Activated naive CD4-positive, alpha-beta T cell treated with anti-CD3 and anti-CD28 coated beads, Interleukin-2, amount 10 ng/mL, durations not matched to agents 7 days and 5 days (primary cell): Measurements from ENCODE around the gene CLTC.
"Not testable (repeated sequence)": the region's sequence is repeated elsewhere in the genome, so short reads cannot be mapped to it uniquely, and the experiment has no call there.

ENCODE experiments used
- CTCF ChIA-PET: fragments of 350-600 bp; sonication (Branson Sonifier 250); formaldehyde crosslinking; loops from one replicate; lab custom pipeline; 2021; ENCODE audit warnings: antibody characterized with exemption; lab: Charles Lee
- DNase-seq: peaks from one replicate; pipeline ENCODE4 v3.0.0-alpha.2; 2020
- H3K27ac Mint-ChIP-seq: one replicate; pipeline ENCODE4 v1.8.0; 2021; ENCODE audit warnings: mild to moderate bottlenecking, moderate library complexity, mixed read lengths
- H3K27me3 Mint-ChIP-seq: one replicate; pipeline ENCODE4 v1.8.0; 2021; ENCODE audit warnings: mild to moderate bottlenecking, mixed read lengths
- H3K36me3 Mint-ChIP-seq: one replicate; pipeline ENCODE4 v1.8.0; 2021; ENCODE audit warnings: mixed read lengths
- H3K4me1 Mint-ChIP-seq: one replicate; pipeline ENCODE4 v1.8.0; 2021; ENCODE audit warnings: mixed read lengths
- H3K4me3 Mint-ChIP-seq: one replicate; pipeline ENCODE4 v1.8.0; 2021; ENCODE audit warnings: mild to moderate bottlenecking, moderate library complexity, mixed read lengths
- H3K9me3 Mint-ChIP-seq: one replicate; pipeline ENCODE4 v1.8.0; 2021; ENCODE audit warnings: mixed read lengths

The CLTC gene

DNA sequence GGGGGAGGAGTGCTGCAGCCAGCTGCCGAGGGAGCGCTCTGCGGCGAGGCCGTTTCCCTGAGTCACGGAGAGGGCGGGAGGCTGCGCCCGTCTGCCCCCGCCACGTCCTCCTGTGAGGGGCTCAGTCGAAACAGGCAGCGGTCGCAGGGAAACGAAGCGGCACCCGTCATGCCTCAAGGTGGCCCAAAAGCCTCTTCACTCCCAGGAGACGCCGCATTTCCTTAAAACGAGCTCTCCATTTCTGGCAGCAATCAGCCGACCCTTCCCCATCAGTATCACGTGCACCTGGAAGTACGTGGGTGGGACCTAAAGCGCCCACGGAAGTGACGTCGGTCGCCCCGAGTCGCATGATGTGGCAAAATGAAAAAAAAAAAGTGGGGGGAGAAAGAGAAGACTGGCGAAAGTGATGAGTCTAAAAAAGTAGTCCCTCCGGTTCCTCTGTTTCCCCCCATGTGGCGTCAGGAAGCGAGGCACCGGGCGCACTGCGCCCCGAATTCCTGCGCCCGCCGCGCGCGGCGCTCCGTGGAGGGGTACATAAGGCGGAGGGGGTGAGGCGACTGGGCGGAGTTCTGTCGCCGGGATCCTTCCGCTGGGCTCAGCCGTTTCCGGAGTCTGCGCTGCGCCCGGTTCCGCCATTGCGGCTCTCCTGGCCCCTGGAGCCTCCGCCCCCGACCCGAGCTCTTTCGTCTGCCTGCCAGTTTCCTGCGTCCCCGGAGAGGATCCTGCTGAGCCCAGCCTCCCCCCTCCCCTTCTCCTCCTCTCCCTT lies at the start of gene CLTC:
Gene CLTC, plus strand, starts transcription at position 598 of the 766 bp plus-strand sequence. CDS start 237 bp downstream, outside the sequence.
- peak; percentile 93 for DNase-seq

DNA sequence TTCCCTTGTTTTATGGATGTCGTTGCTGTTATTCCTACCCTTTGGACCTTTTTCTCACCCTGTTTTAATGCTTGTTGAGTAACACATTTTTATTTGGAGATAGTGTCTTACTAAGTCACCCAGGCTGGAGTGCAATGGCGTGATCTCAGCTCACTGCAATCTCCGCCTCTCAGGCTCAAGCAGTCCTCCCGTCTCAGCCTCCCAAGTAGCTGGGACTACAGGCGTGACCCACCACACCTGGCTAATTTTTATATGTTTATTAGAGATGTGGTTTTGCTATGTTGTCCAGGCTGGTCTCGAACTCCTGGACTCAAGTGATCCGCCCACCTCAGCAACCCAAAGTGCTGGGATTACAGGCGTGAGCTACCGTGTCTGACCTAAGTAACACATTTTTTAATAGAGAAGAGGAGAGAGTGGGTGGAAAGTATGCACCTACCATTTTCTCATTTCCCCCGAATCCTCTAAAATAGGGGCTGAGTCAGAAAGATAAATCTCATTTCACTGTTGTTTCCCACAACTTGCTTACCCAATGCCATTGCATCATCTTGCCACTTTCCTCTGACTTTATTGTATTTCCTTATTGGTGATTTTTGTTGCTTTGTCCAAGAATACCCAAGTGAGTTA lies 47.3 kb upstream of the CLTC start:
- H3K27ac Mint-ChIP-seq, result no peak overlapping the region
- no peaks in the 10 kb centered on the region for H3K9me3 Mint-ChIP-seq
- H3K4me1 Mint-ChIP-seq, result peaks cover 4% of the 10 kb centered on the region
- peaks cover 14% of the 10 kb centered on the region for H3K36me3 Mint-ChIP-seq
- DNase-seq, result no peak
- no peak overlapping the region for H3K4me3 Mint-ChIP-seq
- no peaks in the 10 kb centered on the region for H3K27me3 Mint-ChIP-seq
- CTCF ChIA-PET, result interaction anchor here (0.6 kb wide), 1 partner anchor 88 kb away, joined by 3 read pairs; no protein-coding TSS in a partner anchor

More for the DNA sequence above, at the start of gene CLTC:
- Mint-ChIP-seq H3K9me3 (no peaks in the 10 kb centered on the region), H3K4me3 (peak within 1 kb of the TSS; percentile 83), H3K4me1 (peaks cover 55% of the 10 kb centered on the region), H3K27ac (peak within 1 kb of the TSS; percentile 95), H3K27me3 (peaks cover 7% of the 10 kb centered on the region), H3K36me3 (peaks cover 15% of the 10 kb centered on the region)
- CTCF ChIA-PET, result interaction anchor here (1.0 to 1.4 kb wide), 4 partner anchors 12 to 54 kb away, joined by 3 to 4 read pairs (median 4); partner anchors contain the start of gene DHX40

DNA sequence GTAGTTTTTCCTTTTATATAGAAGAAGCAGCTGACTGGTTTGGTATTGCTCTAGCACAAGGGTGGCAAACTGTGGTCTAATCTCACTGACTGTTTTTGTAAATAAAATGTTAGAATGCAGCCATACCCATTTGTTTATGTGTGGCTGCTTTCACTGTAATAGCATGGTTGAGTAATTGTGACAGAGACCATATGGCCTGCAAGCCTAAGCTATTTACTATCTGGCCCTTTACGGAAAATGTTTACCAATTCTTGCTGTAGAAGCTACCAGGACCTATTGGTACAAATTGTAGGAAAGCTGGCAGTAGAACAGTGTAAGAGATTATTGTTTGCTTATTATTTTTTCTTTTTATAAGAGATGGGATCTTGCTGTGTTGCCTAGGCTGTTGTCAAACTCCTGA lies 35.5 kb upstream of the CLTC start:
- DNase-seq, H3K27ac Mint-ChIP-seq, H3K36me3 Mint-ChIP-seq, H3K4me3 Mint-ChIP-seq, H3K27me3 Mint-ChIP-seq, CTCF ChIA-PET, H3K9me3 Mint-ChIP-seq, H3K4me1 Mint-ChIP-seq: not testable (repeated sequence)

DNA sequence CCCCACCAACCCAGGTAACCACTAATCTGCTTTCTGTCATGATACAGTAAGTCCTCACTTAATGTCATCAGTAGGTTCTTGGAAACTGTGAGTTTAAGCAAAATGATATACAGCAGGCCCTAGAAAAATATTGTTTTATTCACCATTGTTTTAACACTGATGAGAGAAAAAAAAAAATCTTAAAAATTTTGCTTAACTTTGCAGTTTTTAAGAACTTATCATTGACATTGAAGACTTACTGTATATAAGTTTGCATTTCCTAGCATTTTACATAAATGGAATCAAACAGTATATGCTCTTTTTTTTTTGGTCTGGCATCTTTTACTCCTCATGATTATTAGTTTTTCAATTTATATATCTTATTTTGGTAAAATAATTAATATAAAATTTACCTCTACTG lies 19.5 kb upstream of the CLTC start:
- Mint-ChIP-seq H3K27ac (no peak overlapping the region), H3K4me1 (peaks cover 3% of the 10 kb centered on the region), H3K4me3 (no peak overlapping the region), H3K27me3 (no peaks in the 10 kb centered on the region), H3K9me3 (no peaks in the 10 kb centered on the region), H3K36me3 (peaks cover 32% of the 10 kb centered on the region)
- CTCF ChIA-PET, result no interaction called here
- no peak for DNase-seq

DNA sequence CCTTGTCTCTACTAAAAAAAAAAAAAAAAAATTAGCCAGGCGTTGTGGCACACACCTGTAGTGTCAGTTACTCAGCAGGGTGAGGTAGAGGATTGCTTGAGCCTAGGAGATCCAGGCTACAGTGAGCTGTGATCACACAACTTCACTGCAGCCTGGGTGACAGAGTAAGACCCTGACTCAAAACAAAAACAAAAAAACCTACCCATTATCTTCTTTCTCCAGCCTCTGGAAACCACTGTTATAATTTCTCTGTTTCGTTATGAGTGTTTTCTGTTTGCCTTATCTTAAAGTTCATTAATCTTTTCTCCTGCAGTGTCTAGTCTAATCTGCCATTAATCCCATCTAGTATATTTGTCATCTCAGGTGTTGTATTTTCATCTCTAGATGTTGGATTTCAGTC lies 18.6 kb upstream of the CLTC start:
- Mint-ChIP-seq H3K36me3 (peaks cover 35% of the 10 kb centered on the region), H3K4me3 (no peak overlapping the region), H3K27me3 (no peaks in the 10 kb centered on the region), H3K9me3 (no peaks in the 10 kb centered on the region), H3K27ac (no peak overlapping the region), H3K4me1 (peaks cover 3% of the 10 kb centered on the region)
- no peak for DNase-seq
- CTCF ChIA-PET, result no interaction called here

DNA sequence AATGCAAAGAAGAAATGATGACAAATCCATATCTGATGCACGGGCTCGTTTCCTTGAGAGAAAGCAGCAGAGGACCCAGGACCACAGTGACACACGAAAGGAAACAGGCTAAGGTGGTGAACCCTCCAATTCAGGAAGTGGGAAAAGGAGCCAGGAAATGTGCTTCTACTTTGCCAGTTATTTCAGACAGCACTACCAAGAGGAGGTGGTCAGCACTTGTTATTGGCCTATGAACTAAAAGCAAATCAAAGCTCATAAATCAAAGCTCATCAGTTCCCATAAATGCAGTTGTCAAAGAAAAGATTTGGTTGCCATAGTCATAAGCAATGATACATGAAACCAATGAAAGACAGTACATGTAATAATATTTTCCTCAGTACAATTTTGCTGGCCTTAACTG lies 12.6 kb upstream of the CLTC start:
- Mint-ChIP-seq H3K4me1 (peaks cover 4% of the 10 kb centered on the region), H3K36me3 (peaks cover 33% of the 10 kb centered on the region), H3K9me3 (no peaks in the 10 kb centered on the region)

DNA sequence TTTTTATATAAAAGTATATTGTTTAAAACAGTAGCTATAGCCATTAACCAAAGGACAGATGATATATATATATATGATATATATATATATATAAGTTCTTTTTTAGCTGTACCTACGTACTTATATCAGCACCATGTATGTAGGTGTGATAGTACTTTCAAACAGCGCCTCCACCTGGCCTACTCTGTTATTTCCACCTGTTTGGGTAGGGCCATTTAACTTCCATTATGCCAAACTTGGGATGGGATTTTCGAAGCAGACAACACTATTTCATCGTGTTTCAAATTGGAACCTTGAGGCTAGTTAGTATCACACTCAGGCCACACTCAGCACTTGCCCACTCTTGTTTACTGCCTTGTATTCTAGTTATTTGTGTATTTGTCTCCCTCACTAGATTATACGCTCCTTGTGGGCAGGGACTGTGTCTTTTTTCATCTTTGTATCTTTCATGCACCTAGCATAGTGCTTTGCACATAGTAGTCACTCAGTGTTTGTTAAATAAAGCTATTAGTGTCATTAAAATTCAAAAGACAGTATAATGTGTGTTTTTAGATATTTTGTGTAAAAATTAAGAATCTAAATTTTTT lies 11.8 kb upstream of the CLTC start:
- peak; percentile 55 for DNase-seq
- H3K4me1 Mint-ChIP-seq, result peaks cover 4% of the 10 kb centered on the region

More for the DNA sequence above, 12.6 kb upstream of the CLTC start:
- Mint-ChIP-seq H3K27me3 (no peaks in the 10 kb centered on the region), H3K4me3 (no peak overlapping the region), H3K27ac (no peak overlapping the region)
- CTCF ChIA-PET, result interaction anchor here (0.5 to 1.6 kb wide), 5 partner anchors 9 to 296 kb away, joined by 3 to 5 read pairs (median 3); partner anchors contain the start of gene CLTC
- DNase-seq, result no peak

DNA sequence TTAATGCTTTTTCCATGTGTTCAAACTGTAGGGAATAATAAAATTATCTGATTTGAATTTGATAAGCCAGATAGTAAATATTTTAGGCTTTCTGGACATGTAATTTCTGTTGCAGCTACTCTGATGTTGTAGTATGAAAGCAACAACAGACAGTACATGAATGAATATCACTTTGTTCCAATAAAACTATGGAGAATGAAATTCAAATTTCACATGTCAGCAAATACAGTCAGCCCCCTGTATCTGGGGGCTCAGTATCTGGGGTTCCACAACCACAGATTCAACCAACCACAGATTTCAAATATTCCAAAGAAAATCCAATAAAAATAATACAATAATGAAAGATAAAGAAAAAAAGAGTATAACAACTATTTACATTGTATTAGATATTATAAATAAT lies 8.2 kb upstream of the CLTC start:
- no peak for DNase-seq
- Mint-ChIP-seq H3K9me3 (no peaks in the 10 kb centered on the region), H3K4me3 (no peak overlapping the region), H3K4me1 (peaks cover 4% of the 10 kb centered on the region), H3K27ac (no peak overlapping the region), H3K27me3 (no peaks in the 10 kb centered on the region), H3K36me3 (peaks cover 13% of the 10 kb centered on the region)
- CTCF ChIA-PET, result interaction anchor here (1.2 kb wide), 1 partner anchor 11 kb away, joined by 3 read pairs; no protein-coding TSS in a partner anchor

More for the DNA sequence above, 11.8 kb upstream of the CLTC start:
- CTCF ChIA-PET, result interaction anchor here (0.5 to 1.2 kb wide), 4 partner anchors 8 to 85 kb away, joined by 3 read pairs; partner anchors contain the start of gene CLTC
- no peak overlapping the region for H3K4me3 Mint-ChIP-seq
- peaks cover 28% of the 10 kb centered on the region for H3K36me3 Mint-ChIP-seq
- no peak overlapping the region for H3K27ac Mint-ChIP-seq
- no peaks in the 10 kb centered on the region for H3K27me3 Mint-ChIP-seq
- H3K9me3 Mint-ChIP-seq, result no peaks in the 10 kb centered on the region

DNA sequence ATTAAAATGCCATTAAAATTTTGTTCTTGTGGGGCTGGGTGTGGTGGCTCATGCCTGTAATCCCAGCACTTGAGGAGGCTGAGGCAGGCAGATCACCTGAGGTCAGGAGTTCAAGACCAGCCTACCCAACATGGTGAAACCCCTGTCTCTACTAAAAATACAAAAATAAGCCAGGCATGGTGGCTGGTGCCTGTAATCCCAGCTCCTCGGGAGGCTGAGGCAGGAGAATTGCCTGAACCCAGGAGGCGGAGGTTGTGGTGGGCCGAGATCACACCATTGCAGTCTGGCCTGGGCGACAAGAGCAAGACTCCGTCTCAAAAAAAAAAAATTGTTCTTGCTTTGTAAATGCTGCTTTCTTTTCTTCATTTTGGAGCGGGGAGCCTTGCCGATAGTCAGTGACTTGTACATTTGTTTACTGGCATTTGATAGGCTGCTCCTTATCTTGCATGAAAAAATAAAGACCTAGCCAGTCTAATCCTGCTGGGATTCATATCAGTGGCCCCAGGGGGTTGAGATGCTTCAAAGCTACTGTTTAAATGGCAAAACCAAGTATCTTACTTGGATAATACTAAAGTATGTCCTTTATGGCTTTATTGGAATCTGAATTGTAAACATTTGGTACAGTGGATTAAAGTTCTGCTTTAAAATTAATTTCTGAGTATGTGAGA lies 3.3 kb upstream of the CLTC start:
- H3K4me1 Mint-ChIP-seq, result peaks cover 31% of the 10 kb centered on the region
- DNase-seq, result no peak
- H3K27ac Mint-ChIP-seq, result no peak overlapping the region
- CTCF ChIA-PET, result interaction anchor here (0.8 to 1.0 kb wide), 2 partner anchors 9 to 56 kb away, joined by 3 to 4 read pairs; no protein-coding TSS in a partner anchor
- H3K36me3 Mint-ChIP-seq, result peaks cover 7% of the 10 kb centered on the region
- H3K4me3 Mint-ChIP-seq, result no peak overlapping the region
- no peaks in the 10 kb centered on the region for H3K9me3 Mint-ChIP-seq
- H3K27me3 Mint-ChIP-seq, result peaks cover 7% of the 10 kb centered on the region

DNA sequence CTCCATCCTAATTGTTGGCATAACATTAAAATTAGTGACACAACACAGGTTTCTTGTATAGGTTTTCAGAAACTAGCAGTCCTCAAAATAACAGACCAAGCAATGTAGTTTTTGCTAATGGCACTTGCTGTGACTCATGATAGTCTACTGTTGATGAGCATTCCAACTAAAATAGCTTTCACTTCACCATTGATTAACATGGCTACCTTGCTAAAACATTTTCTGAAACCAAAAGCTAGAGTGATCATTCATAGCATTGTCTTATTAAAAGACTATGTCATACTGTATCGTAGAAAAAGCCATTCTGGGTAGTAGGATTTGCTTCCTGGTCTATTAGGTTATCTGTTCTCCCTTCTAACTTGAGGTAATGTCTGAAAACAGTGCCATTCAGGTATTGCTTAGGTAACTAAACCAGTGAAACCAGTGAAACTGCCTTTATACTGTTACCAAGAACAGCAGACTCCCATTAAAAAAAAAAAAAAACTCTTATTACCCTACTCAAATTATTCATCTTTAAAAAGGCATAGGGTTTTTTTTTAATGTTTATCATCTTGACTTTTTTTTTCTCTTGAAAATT lies 2.5 kb upstream of the CLTC start:
- DNase-seq, result no peak
- H3K4me1 Mint-ChIP-seq, result peaks cover 40% of the 10 kb centered on the region
- H3K36me3 Mint-ChIP-seq, result peaks cover 11% of the 10 kb centered on the region
- no peaks in the 10 kb centered on the region for H3K9me3 Mint-ChIP-seq
- no peak overlapping the region for H3K4me3 Mint-ChIP-seq
- CTCF ChIA-PET, result interaction anchor here (1.0 kb wide), 1 partner anchor 57 kb away, joined by 4 read pairs; no protein-coding TSS in a partner anchor
- no peak overlapping the region for H3K27ac Mint-ChIP-seq
- H3K27me3 Mint-ChIP-seq, result peaks cover 7% of the 10 kb centered on the region

DNA sequence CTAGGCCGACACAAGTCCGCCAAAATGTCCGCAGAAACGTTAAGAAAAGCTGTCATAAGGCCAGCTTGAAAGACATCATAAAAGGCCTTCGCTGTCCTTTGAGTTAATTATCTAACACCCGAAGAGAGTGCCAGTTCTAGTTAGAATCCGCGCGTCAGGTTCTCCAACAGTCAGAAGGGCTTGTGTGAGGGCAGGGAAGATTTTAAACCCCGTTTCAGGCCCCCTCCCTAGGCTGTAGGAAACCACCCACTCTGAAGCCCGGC lies 729 bp upstream of the CLTC start:
- peak overlapping the region; percentile 83 for H3K4me3 Mint-ChIP-seq
- H3K36me3 Mint-ChIP-seq, result peaks cover 13% of the 10 kb centered on the region
- peak overlapping the region; percentile 95 for H3K27ac Mint-ChIP-seq
- CTCF ChIA-PET, result interaction anchor here (1.4 kb wide), 1 partner anchor 19 kb away, joined by 4 read pairs; no protein-coding TSS in a partner anchor
- DNase-seq, result no peak
- H3K4me1 Mint-ChIP-seq, result peaks cover 52% of the 10 kb centered on the region
- H3K27me3 Mint-ChIP-seq, result peaks cover 7% of the 10 kb centered on the region
- no peaks in the 10 kb centered on the region for H3K9me3 Mint-ChIP-seq

DNA sequence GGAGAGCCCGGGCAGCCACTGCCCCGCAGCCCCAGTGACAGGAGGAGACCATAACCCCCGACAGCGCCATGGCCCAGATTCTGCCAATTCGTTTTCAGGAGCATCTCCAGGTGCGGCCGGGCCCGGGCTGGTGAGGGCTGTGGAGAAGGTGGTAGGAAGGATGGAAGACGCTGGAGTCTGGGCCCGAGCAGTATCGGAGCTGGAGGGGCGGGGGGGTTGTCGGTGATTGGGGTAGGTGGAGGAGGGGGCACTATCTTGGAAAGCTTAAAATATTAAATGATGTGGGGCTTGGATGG lies 317 bp downstream of the CLTC start:
- CTCF ChIA-PET, result interaction anchor here (1.0 to 1.4 kb wide), 4 partner anchors 12 to 55 kb away, joined by 3 to 4 read pairs (median 4); partner anchors contain the start of gene DHX40
- peak overlapping the region; percentile 83 for H3K4me3 Mint-ChIP-seq

DNA sequence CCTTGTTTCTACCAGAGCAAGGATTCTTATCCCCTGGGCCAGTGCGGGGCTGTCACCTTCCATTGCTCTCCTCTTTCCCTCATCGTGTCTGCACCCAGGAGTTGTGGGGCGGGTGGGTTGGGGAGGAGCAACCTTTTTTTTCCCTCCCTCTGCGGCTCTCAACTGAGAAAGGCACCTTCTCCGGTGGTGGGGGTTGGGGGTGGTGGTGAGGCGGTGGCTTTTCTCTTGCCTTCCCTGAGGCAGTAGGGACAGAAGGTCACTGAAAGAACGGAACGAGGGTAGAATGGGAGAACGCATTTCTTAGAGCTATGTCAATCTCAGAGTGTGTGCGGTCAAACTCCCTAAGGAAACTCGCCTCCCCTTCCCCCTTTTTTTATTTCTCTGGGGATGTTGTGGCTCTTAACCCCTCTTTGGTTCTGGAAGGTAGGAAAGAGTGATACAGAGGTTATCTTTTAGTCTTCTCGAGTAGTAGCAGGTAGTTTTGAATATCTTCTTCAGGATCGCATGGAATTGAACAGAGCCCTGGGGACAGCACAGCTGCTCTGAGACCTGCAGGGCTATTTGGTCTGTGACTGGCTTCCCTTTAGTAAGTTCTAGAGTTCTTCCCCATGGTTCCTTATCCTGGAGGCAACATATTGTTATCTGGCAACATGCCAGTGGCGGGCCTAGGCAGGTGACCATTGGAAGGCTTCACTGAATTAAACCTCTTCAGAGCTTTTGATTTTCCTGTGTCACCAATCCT lies 994 bp downstream of the CLTC start:
- Mint-ChIP-seq H3K27me3 (peaks cover 7% of the 10 kb centered on the region), H3K36me3 (peaks cover 15% of the 10 kb centered on the region), H3K4me1 (peaks cover 58% of the 10 kb centered on the region), H3K27ac (peak overlapping the region; percentile 95), H3K4me3 (peak overlapping the region; percentile 83), H3K9me3 (no peaks in the 10 kb centered on the region)
- CTCF ChIA-PET, result interaction anchor here (1.0 to 1.4 kb wide), 3 partner anchors 13 to 55 kb away, joined by 3 to 4 read pairs (median 3); partner anchors contain the start of gene DHX40
- DNase-seq, result peak; percentile 72

More for the DNA sequence above, 317 bp downstream of the CLTC start:
- Mint-ChIP-seq H3K27ac (peak overlapping the region; percentile 95), H3K9me3 (no peaks in the 10 kb centered on the region), H3K36me3 (peaks cover 15% of the 10 kb centered on the region), H3K4me1 (peaks cover 55% of the 10 kb centered on the region), H3K27me3 (peaks cover 7% of the 10 kb centered on the region)
- no peak for DNase-seq
